ENCODE results near the gene IFI44L. TPM values are rescaled to one million over a fixed set of nuclear protein-coding genes. Genes with fewer than 3 reads are reported as not detected.

IFI44L gene
- total and polyA plus RNA-seq, 2 experiments from 2014 or later = 0.23 TPM; not detected in 1

DNA sequence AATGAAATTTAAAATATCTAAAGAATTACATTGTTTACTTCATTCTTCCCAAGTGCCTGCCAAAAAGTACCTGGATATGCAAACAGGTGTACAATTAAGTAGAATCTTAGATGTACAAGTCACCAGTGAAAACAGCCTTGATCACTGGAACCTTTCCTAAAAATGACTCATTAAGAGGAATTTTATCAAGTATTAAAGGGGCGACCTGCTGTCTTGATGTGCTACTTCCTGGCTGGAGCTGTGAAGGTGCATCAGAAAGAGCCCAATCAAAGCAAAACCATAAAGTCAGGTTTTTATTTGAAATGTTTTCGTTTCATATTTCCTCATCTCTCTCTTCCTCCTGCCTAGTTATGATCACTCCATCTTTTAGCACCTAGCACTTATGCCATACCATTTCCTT, 62.8 kb downstream of the IFI44L start:
- Histone ChIP-seq H3K4me3 (no peak overlapping the region), H3K4me1 (ENCODE audit: insufficient read depth) (peaks cover 15% of the 10 kb centered on the region), H3K9me3 (ENCODE audit: low read depth) (no peaks in the 10 kb centered on the region), H3K27ac (no peak overlapping the region), H3K9ac (no peak overlapping the region), H3K9me2 (ENCODE audit: insufficient read depth) (no peaks in the 10 kb centered on the region), H3K27me3 (replicated peaks; ENCODE audit: insufficient read depth) (no peaks in the 10 kb centered on the region), H3K79me2 (ENCODE audit: insufficient read depth) (no peaks in the 10 kb centered on the region), H4K20me1 (ENCODE audit: insufficient read depth) (no peaks in the 10 kb centered on the region), H3F3A (ENCODE audit: insufficient read depth) (peaks cover 8% of the 10 kb centered on the region), H3K4me2 (ENCODE audit: unreplicated experiment) (no peak overlapping the region), H2AFZ (no peak overlapping the region), H3K36me3 (ENCODE audit: low read depth) (no peaks in the 10 kb centered on the region)
- DNase-seq = no peak
- in situ Hi-C loops (cut with MboI) = loop anchor here (25.0 kb wide), 1 partner anchor 504 kb away; no protein-coding TSS in a partner anchor
- no peak for TF ChIP-seq EZH2phosphoT487 (IDR thresholded peaks at IDR 0.05; ENCODE audit: insufficient read depth, low read depth)
- TF ChIP-seq EZH2 (IDR thresholded peaks at IDR 0.05; ENCODE audit: insufficient read depth, poor library complexity, severe bottlenecking) = no peak
- WGBS, 2 experiments (ENCODE audit: low coverage in 1 of 2, low lambda C conversion rate in 2 of 2, missing lambda C conversion rate in 2 of 2) = 77 to 78% methylated on average over 2 of the region's 2 CpGs

DNA sequence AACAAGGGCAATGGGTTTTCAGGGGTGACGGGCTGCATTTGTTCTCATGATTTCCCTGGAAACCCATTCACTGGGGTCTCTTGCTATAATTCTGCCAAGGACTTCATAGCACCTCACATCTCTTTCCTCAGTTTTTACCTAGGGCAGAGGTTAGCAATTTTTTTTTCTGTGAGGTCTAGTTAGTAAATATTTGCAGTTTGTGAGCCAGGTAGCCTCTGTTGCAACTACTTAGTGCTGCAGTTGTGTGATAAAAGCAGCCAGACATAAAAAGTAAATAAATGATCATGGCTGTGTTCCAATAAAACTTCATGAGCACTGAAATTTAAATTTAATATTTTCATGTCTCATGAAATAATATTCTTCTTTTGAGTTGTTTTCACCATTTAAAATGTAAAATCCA, 67.1 kb downstream of the IFI44L start:
- Histone ChIP-seq H3K4me2 (ENCODE audit: unreplicated experiment) (peak overlapping the region; percentile 49), H4K20me1 (ENCODE audit: insufficient read depth) (no peaks in the 10 kb centered on the region), H3K9ac (no peak overlapping the region; the same call in 1 of the 2 replicates), H3K79me2 (ENCODE audit: insufficient read depth) (no peaks in the 10 kb centered on the region), H3K9me2 (ENCODE audit: insufficient read depth) (no peaks in the 10 kb centered on the region), H2AFZ (no peak overlapping the region), H3K36me3 (ENCODE audit: low read depth) (no peaks in the 10 kb centered on the region), H3K4me1 (ENCODE audit: insufficient read depth) (peaks cover 35% of the 10 kb centered on the region), H3K4me3 (no peak overlapping the region), H3K9me3 (ENCODE audit: low read depth) (no peaks in the 10 kb centered on the region), H3K27me3 (replicated peaks; ENCODE audit: insufficient read depth) (no peaks in the 10 kb centered on the region), H3K27ac (no peak overlapping the region), H3F3A (ENCODE audit: insufficient read depth) (peaks cover 35% of the 10 kb centered on the region)
- no peak for TF ChIP-seq EZH2 (IDR thresholded peaks at IDR 0.05; ENCODE audit: insufficient read depth, poor library complexity, severe bottlenecking)
- 96 to 100% methylated on average over 1 of the region's 1 CpG for WGBS, 2 experiments (ENCODE audit: low coverage in 1 of 2, low lambda C conversion rate in 2 of 2, missing lambda C conversion rate in 2 of 2)
- in situ Hi-C loops (cut with MboI) = loop anchor here (25.0 kb wide), 1 partner anchor 500 kb away; no protein-coding TSS in a partner anchor
- DNase-seq = no peak

DNA sequence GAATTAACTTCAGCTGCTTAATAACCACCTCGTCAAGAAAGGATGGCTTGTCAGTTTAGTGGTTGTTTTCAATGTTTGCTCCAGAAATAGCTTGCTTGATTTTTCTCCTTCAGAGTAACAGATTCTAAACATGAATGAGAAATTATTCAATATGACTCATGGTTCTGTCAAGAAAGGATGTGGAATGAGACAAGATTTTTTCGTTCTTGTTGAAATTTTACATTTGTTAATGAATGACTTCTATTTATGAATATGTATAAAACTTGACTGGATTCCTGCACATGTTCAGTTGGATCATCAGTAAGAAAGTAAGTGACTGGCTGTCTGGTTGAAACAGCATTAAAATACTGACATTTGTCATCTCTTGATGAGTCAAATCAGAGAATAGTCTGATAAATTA, 67.7 kb downstream of the IFI44L start:
- H3K36me3 ChIP-seq (ENCODE audit: low read depth) = no peaks in the 10 kb centered on the region
- peak overlapping the region; percentile 10; the same call in 1 of the 2 replicates for H3K4me3 ChIP-seq
- H3K9ac ChIP-seq = no peak overlapping the region; the same call in 1 of the 2 replicates
- H3K79me2 ChIP-seq (ENCODE audit: insufficient read depth) = no peaks in the 10 kb centered on the region
- H3F3A ChIP-seq (ENCODE audit: insufficient read depth) = peaks cover 40% of the 10 kb centered on the region
- H3K4me1 ChIP-seq (ENCODE audit: insufficient read depth) = peaks cover 33% of the 10 kb centered on the region
- no peaks in the 10 kb centered on the region for H3K9me2 ChIP-seq (ENCODE audit: insufficient read depth)
- H2AFZ ChIP-seq = no peak overlapping the region
- WGBS, 2 experiments (ENCODE audit: low coverage in 1 of 2, low lambda C conversion rate in 2 of 2, missing lambda C conversion rate in 2 of 2) = 0 to 4% methylated on average over 2 of the region's 2 CpGs
- no peaks in the 10 kb centered on the region for H4K20me1 ChIP-seq (ENCODE audit: insufficient read depth)
- no peak overlapping the region; the same call in 1 of the 2 replicates for H3K27ac ChIP-seq
- in situ Hi-C loops (cut with MboI) = loop anchor here (25.0 kb wide), 1 partner anchor 499 kb away; no protein-coding TSS in a partner anchor
- H3K9me3 ChIP-seq (ENCODE audit: low read depth) = no peaks in the 10 kb centered on the region
- peak overlapping the region; percentile 49 for H3K4me2 ChIP-seq (ENCODE audit: unreplicated experiment)
- H3K27me3 ChIP-seq (replicated peaks; ENCODE audit: insufficient read depth) = no peaks in the 10 kb centered on the region
- peak; percentile 38 for DNase-seq
- TF ChIP-seq EZH2 (IDR thresholded peaks at IDR 0.05; ENCODE audit: insufficient read depth, poor library complexity, severe bottlenecking) = no peak
- no peak for TF ChIP-seq EZH2phosphoT487 (IDR thresholded peaks at IDR 0.05; ENCODE audit: insufficient read depth, low read depth)

DNA sequence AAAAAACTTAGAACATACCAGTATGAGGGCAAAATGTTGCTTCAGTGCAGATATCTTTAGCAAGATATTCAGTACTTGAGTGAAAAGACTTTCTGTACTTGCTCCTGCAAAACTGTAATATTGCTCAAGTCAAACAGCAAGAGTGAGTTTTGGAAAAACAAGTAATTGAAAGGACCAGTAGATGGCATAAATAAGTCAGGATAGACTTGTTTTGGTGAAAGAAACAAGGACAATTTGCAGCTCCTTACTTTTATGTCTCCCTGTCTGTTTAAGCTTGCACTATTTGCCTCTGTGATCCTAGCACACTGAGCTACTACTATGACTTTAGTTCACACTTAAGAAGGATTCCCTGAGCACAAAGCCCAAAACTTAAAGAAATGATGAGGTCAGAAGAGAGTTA, 68.4 kb downstream of the IFI44L start:
- H3K27me3 ChIP-seq (replicated peaks; ENCODE audit: insufficient read depth) = no peaks in the 10 kb centered on the region
- peak overlapping the region; percentile 49 for H3K4me2 ChIP-seq (ENCODE audit: unreplicated experiment)
- TF ChIP-seq EZH2phosphoT487 (IDR thresholded peaks at IDR 0.05; ENCODE audit: insufficient read depth, low read depth) (no peak), EZH2 (IDR thresholded peaks at IDR 0.05; ENCODE audit: insufficient read depth, poor library complexity, severe bottlenecking) (no peak)
- peak overlapping the region; percentile 55 for H2AFZ ChIP-seq
- H3K79me2 ChIP-seq (ENCODE audit: insufficient read depth) = no peaks in the 10 kb centered on the region
- peaks cover 33% of the 10 kb centered on the region for H3K4me1 ChIP-seq (ENCODE audit: insufficient read depth)
- no peak overlapping the region for H3K4me3 ChIP-seq
- peak; percentile 67 for DNase-seq
- H3K36me3 ChIP-seq (ENCODE audit: low read depth) = no peaks in the 10 kb centered on the region
- no peaks in the 10 kb centered on the region for H4K20me1 ChIP-seq (ENCODE audit: insufficient read depth)
- H3K9me3 ChIP-seq (ENCODE audit: low read depth) = no peaks in the 10 kb centered on the region
- peaks cover 43% of the 10 kb centered on the region for H3F3A ChIP-seq (ENCODE audit: insufficient read depth)
- in situ Hi-C loops (cut with MboI) = loop anchor here (25.0 kb wide), 1 partner anchor 499 kb away; no protein-coding TSS in a partner anchor
- no peaks in the 10 kb centered on the region for H3K9me2 ChIP-seq (ENCODE audit: insufficient read depth)
- H3K9ac ChIP-seq = no peak overlapping the region
- peak overlapping the region; percentile 3; the same call in 1 of the 2 replicates for H3K27ac ChIP-seq

DNA sequence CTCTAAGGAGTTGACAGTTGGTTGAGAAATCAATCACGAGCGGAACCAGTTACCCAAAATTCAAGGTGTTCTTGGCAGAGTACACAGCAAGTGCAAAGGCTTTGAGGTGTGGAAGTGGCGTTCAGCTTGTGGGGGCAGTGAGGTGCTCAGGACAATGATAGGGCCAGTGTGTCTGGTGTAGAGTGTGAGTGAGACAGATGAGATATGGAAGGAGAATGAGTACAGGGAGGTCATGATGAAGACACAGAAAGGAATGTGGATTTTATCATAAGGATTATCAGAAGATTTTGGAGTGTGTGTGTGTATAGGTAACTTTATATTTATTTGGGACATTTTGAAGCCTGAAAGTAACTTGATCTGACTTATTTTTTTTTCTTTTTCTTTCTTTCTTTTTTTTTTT, 70.3 kb downstream of the IFI44L start:
- Histone ChIP-seq H3K4me3 (no peak overlapping the region), H3K9ac (no peak overlapping the region), H3K27ac (no peak overlapping the region), H3F3A (ENCODE audit: insufficient read depth) (peaks cover 43% of the 10 kb centered on the region), H3K9me3 (ENCODE audit: low read depth) (no peaks in the 10 kb centered on the region), H3K9me2 (ENCODE audit: insufficient read depth) (no peaks in the 10 kb centered on the region), H3K36me3 (ENCODE audit: low read depth) (no peaks in the 10 kb centered on the region), H2AFZ (no peak overlapping the region), H3K27me3 (replicated peaks; ENCODE audit: insufficient read depth) (no peaks in the 10 kb centered on the region), H4K20me1 (ENCODE audit: insufficient read depth) (no peaks in the 10 kb centered on the region), H3K4me2 (ENCODE audit: unreplicated experiment) (no peak overlapping the region), H3K4me1 (ENCODE audit: insufficient read depth) (peaks cover 33% of the 10 kb centered on the region), H3K79me2 (ENCODE audit: insufficient read depth) (no peaks in the 10 kb centered on the region)
- in situ Hi-C loops (cut with MboI) = loop anchor here (25.0 kb wide), 1 partner anchor 497 kb away; no protein-coding TSS in a partner anchor
- TF ChIP-seq EZH2 (IDR thresholded peaks at IDR 0.05; ENCODE audit: insufficient read depth, poor library complexity, severe bottlenecking) (no peak), EZH2phosphoT487 (IDR thresholded peaks at IDR 0.05; ENCODE audit: insufficient read depth, low read depth) (no peak)
- 92 to 96% methylated on average over 3 of the region's 3 CpGs for WGBS, 2 experiments (ENCODE audit: low coverage in 1 of 2, low lambda C conversion rate in 2 of 2, missing lambda C conversion rate in 2 of 2)
- no peak for DNase-seq
